GM21737 (cell line): ENCODE data around the gene CFAP157.
A peak's percentile ranks its signal among the peaks of the same experiment; 100 is the strongest.

Experiments used
- ATAC-seq: cut with Tn5 transposase; IDR thresholded peaks from one replicate; pipeline ENCODE4 v1.9.1; 2021; ENCODE audit warnings: mild to moderate bottlenecking, moderate library complexity; ENCODE audit not compliant: unreplicated experiment

CFAP157 gene

GRCh38 chr9:127714951-127715469, 8.2 kb downstream of the CFAP157 start:
- ATAC-seq, result no peak

GRCh38 chr9:127715470-127716337, 8.9 kb downstream of the CFAP157 start, which contains the start of the genes PTRH1 and TTC16:
Gene PTRH1, minus strand, starts transcription at chr9:127715663. Its CDS starts 24 bp downstream, at chr9:127715639.
Gene TTC16, plus strand, starts transcription at chr9:127716079. Its CDS starts 67 bp downstream, at chr9:127716146.
- peak; percentile 89 for ATAC-seq

GRCh38 chr9:127716412-127716811, 9.6 kb downstream of the CFAP157 start:
- no peak for ATAC-seq

GRCh38 chr9:127717766-127718165, 11.0 kb downstream of the CFAP157 start:
- no peak for ATAC-seq

GRCh38 chr9:127720031-127720864, 13.5 kb downstream of the CFAP157 start:
- no peak for ATAC-seq

GRCh38 chr9:127720865-127721227, 14.1 kb downstream of the CFAP157 start:
- no peak for ATAC-seq

- ATAC-seq, result no peak
Observed at GRCh38 chr9:127721391-127721821, 14.6 kb downstream of the CFAP157 start.

GRCh38 chr9:127722055-127722745, 15.4 kb downstream of the CFAP157 start:
- no peak for ATAC-seq

GRCh38 chr9:127723013-127723412, 16.2 kb downstream of the CFAP157 start:
- ATAC-seq, result no peak

- no peak for ATAC-seq
Observed at GRCh38 chr9:127723444-127723843, 16.7 kb downstream of the CFAP157 start.

- no peak for ATAC-seq
Observed at GRCh38 chr9:127724012-127724411, 17.2 kb downstream of the CFAP157 start.

- ATAC-seq, result no peak
Observed at GRCh38 chr9:127726871-127727270, 20.1 kb downstream of the CFAP157 start.

- ATAC-seq, result no peak
Observed at GRCh38 chr9:127728808-127729207, 22.0 kb downstream of the CFAP157 start.

GRCh38 chr9:127729522-127730256, 22.9 kb downstream of the CFAP157 start:
- no peak for ATAC-seq

- ATAC-seq, result no peak
Observed at GRCh38 chr9:127730262-127730661, 23.5 kb downstream of the CFAP157 start.

- no peak for ATAC-seq
Observed at GRCh38 chr9:127730799-127731410, 24.1 kb downstream of the CFAP157 start.

GRCh38 chr9:127731938-127732337, 25.1 kb downstream of the CFAP157 start:
- ATAC-seq, result no peak

GRCh38 chr9:127732444-127732843, 25.7 kb downstream of the CFAP157 start:
- ATAC-seq, result no peak

- no peak for ATAC-seq
Observed at GRCh38 chr9:127733614-127734013, 26.8 kb downstream of the CFAP157 start.
